Stimulated activated CD8-positive, alpha-beta memory T cell treated with anti-CD3 and anti-CD28 coated beads, Interleukin-4, amount 100 ng/mL, for 24 hours (primary cell): ENCODE data around the gene DGKB.

ENCODE experiments used
- DNase-seq: peaks from one replicate; pipeline ENCODE4 v3.0.0-alpha.2; 2020; ENCODE audit warnings: low read depth

DGKB gene

GRCh38 chr7:14821757-14822480 lies 80.6 kb downstream of the DGKB start:
- DNase-seq: no peak

DNA sequence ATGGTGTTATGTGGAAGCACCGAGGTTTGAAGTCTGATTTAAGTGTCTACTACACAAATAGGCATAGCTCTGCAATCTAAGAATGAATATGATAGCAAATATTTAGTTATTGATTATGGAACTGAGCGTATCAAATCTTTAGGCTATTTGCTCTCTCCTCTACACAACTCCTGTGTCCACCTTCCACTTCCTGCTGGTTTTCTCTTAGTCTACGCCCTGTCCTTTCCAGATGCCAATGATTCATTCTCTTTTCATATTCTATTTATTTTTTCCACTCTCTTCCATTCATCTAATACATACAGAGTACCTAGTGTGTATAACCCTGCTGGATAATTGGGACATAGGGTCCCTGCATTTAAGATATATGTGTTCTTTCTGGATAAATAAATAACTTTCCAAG lies 83.7 kb downstream of the DGKB start:
- DNase-seq: no peak

GRCh38 chr7:14817829-14818614 lies 84.5 kb downstream of the DGKB start:
- no peak for DNase-seq

- no peak for DNase-seq
Observed at GRCh38 chr7:14807507-14807906, 95.0 kb downstream of the DGKB start.

- no peak for DNase-seq
Observed at GRCh38 chr7:14806891-14807290, 95.7 kb downstream of the DGKB start.

DNA sequence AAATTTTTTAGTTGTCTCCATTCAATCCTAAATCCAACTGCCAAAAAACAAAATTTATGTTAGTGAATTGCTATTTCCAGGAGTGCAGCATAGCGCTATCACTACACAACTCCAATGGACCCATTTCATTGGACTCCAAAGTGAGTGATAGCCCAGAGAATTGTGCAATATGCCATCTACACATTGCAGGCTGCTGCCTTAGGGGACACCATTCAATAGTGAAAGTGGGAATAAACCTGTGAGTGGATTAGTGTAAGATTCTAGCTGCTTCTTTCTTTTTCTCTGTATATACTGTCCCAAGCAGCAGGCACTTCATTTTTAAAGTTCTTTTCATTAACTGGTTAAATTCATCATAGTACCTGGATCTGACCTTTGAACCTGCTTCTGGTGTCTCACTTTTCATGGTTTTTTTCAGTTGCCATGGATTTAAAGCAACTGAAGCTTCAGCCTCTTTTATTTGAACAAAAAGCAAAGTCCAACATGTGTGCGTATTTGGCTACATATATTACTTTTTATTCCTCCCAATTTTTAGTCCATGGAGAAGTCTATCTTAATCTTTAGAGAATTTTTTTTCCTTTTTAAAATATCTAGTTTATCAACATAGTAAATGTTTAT lies 97.3 kb downstream of the DGKB start:
- DNase-seq: no peak

- no peak for DNase-seq
Observed at GRCh38 chr7:14800664-14801063, 101.9 kb downstream of the DGKB start.

DNA sequence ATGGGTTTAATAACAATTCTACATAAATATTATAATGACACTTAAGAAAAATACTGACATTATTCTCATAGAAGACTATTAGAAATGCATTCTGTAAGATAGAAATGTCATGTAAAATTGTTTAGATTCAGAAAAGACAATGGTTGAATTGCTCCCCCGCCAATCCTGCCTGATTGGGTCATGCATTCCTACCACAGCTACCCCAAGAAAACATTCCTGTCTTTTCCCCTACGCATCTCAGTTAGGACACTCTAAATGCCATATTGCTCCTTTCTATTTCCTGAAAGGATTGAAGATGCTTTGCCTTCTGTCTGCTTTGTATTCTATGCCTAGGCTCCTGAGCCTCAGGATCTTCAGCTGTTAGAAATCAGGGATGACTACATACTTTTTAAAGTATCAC lies 109.4 kb downstream of the DGKB start:
- no peak for DNase-seq

- DNase-seq: no peak
Observed at GRCh38 chr7:14787551-14787950, 115.0 kb downstream of the DGKB start.

GRCh38 chr7:14786314-14786895 lies 116.1 kb downstream of the DGKB start:
- no peak for DNase-seq

- no peak for DNase-seq
Observed at GRCh38 chr7:14777806-14778205, 124.7 kb downstream of the DGKB start.

DNA sequence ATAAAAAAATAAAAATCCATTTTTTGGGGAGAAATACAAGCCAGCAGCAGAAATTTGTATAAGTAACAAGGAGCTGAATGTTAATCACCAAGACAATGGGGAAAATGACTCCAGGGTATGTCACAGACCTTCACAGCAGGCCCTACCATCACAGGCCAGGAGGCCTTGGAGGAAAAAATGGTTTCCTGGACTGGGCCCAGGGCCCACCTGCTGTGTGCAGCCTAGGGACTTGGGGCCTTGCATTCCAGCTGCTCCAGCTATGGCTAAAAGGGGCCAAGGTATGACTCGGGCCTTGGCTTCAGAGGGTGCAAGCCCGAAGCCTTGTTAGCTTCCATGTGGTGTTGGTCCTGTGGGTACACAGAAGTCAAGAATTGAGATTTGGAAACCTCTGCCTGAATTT lies 126.3 kb downstream of the DGKB start:
- DNase-seq: no peak

DNA sequence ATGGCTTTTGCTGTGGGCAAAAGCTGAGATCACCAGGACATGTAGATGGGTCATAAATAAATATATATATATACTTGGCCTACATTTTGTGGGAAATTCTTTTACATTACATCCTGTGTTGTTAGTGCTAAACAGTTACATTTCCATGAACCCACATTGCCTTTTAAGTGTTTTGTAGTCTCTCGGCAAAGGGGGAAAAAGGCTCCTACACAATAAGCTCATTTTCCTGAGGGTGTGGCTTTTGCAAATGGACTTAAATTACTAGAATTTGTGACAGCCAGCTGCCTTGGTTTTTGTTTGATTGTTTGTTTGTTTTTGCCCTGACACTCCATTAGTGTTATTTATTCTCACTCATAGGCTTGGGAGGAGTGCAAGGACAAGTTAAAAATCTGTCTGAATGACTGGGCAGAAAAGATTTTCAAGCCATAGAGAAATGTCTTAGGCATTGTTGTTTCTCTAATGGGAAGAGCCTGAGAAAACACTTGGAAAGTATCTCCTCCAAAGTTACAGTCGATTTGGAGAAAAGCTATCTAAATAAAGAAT lies 128.8 kb downstream of the DGKB start:
- no peak for DNase-seq

- DNase-seq: no peak
Observed at GRCh38 chr7:14770614-14771013, 131.9 kb downstream of the DGKB start.

GRCh38 chr7:14769261-14769660 lies 133.3 kb downstream of the DGKB start:
- DNase-seq: no peak

DNA sequence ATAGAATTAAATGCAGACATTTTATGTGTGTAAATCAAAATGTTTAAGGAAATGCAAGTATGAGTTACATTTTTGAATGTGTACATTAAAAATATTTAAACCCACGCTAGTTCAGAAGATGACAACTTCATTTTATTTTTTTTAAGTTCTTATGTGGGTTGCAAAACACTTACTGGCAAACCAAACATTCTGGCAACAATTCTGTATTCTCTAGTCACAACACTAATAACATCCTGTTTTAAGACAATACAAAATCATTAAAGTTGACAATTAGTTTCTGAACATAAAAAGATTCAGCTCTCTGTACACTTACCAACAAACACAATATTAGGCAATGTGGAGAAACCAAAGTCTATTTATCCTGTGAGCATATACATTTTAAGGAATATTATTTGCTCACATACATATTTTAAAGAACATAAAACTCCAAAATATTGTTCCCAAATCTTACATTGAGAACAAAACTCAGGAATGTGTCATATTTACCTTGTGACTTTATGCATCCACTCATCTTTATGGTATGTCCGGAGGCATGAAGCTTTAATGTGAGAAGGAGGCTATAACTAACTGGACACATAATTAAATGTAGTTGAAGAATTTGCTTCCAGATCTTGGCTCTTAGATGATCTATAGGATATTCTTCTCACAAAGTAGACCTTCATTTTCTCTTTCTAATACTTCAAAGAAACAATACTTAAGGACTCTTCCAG lies 134.7 kb downstream of the DGKB start:
- no peak for DNase-seq

DNA sequence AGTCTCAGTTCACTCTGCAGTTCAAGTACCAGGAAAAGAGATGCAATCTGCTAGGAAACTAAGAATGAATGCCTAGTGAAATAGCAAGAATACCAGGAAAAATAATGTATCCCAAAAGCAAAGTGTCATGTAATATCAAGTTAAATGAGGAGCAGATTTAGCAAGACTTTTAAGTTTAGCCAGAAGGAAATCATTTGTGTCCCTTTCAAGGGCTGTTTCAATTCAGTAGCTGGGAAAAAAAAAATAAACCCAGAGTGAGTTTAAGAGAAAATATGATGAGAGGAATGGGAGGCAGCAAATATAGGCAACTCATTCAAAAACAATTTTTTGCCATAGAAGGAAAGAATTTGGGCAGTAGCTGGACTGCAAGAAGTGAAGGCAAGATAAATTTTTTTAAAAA lies 135.8 kb downstream of the DGKB start:
- DNase-seq: no peak

GRCh38 chr7:14765731-14766130 lies 136.8 kb downstream of the DGKB start:
- no peak for DNase-seq

DNA sequence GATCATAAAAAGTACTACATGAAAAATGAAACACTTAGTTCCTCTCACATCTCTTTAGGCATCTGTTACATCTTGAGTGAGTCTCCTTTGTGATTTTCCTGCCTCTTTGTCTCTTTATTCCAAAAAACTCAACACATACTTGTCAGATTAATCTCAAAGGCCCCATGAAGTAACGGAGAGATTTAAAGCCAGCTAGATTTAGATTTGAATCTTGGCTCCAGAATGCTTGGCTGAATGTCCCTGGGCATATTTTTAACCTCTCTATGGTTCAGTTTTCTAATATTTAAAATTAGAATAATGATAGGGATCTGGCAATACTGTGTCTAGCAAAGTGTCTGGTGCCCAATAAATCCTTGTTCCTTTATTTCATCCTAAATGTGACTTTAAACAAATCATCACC lies 140.0 kb downstream of the DGKB start:
- DNase-seq: no peak

DNA sequence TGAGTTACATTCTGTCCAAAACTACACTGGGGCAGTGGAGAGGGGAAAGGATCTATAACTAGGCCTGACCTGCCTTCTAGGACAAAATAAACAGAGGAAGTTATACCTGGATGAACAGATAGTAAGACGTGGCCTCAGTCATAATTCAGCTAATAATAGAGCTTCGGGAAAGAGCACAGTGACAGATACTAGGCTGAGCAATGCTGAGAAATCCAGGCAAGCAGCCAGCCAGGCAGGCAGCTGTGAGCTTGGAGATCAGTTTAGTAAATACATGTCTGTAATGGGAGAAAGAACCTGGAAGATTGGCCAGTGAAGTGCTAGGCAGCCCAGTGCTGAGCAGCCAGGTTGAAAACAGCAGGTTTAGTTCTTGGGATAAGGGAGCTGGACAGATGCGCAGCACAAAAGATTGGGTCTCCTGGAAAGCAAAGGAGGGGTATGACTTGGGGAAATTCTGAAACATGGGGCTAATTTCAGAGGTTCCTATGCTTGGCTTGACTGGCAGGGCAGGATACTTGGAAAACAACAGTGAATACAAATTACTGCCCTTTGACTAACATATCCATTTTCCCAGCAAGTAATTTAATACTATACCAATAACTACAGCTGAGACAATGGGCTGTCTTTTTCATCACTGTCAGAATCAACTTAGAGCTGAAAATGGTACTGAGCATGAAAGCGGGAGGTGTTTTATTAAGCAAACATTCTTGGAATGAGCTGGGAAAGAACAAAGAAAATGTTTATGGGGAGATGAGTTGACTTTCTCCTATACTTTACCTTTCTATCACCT lies 140.8 kb downstream of the DGKB start:
- DNase-seq: no peak
